ENCODE data around the gene MTM1. TPM values are rescaled to one million over a fixed set of nuclear protein-coding genes. Genes with fewer than 3 reads are reported as not detected.

MTM1 gene
- total and polyA plus RNA-seq, 2 experiments from 2014 or later = 3.2 to 8.7 TPM

DNA sequence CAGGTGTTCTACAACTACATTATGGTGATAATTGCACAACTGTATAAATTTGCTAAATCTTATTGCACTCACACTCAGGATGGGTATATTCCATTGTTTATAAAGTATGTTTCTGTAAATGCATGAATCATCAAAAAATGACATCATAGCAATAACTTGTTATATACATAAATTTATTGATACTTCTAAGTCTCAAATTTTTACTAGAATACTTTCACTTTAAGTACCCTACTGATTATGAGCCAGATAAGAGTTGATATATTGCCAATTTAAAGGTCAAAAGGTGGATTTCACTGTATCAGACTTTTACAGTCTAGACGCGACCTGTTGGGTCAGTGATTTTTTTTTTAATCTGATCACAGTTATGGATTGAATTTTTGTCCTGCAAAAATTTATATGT, 87.4 kb downstream of the MTM1 start:
- H4K20me1 ChIP-seq (replicated peaks; ENCODE audit: insufficient read depth) = no peaks in the 10 kb centered on the region
- H3K36me3 ChIP-seq (ENCODE audit: insufficient read depth) = no peaks in the 10 kb centered on the region
- H3K4me2 ChIP-seq = no peak overlapping the region
- H3K27ac Mint-ChIP-seq = no peak overlapping the region
- no peaks in the 10 kb centered on the region for H3F3A ChIP-seq (replicated peaks; ENCODE audit: low read depth)
- peaks cover 17% of the 10 kb centered on the region; the same call in 2 of the 3 replicates for H3K36me3 Mint-ChIP-seq (ENCODE audit: low read depth)
- no peaks in the 10 kb centered on the region for H3K79me2 ChIP-seq (replicated peaks; ENCODE audit: insufficient read depth)
- H2AFZ ChIP-seq = no peak overlapping the region
- no peak overlapping the region for H3K4me3 ChIP-seq
- no peak overlapping the region for H3K27ac ChIP-seq (ENCODE audit: low read depth)
- H3K4me3 Mint-ChIP-seq = no peak overlapping the region
- H3K27me3 ChIP-seq (ENCODE audit: insufficient read depth) = no peaks in the 10 kb centered on the region
- DNase-seq (ENCODE audit: low spot score) = no peak
- H3K4me1 ChIP-seq (ENCODE audit: insufficient read depth) = no peaks in the 10 kb centered on the region
- no peaks in the 10 kb centered on the region for H3K9me2 ChIP-seq (ENCODE audit: insufficient read depth)
- no peak for TF ChIP-seq CREB1 (CRISPR knock-in tag; IDR thresholded peaks at IDR 0.05; ENCODE audit: low read depth)
- TF ChIP-seq STAT1 (IDR thresholded peaks at IDR 0.05; ENCODE audit: unreplicated experiment) = no peak
- no peak for TF ChIP-seq ZNF331 (CRISPR knock-in tag; IDR thresholded peaks at IDR 0.05; ENCODE audit: low read depth)
- no peak for TF ChIP-seq ZNF114 (CRISPR knock-in tag; IDR thresholded peaks at IDR 0.05)
- no peak for TF ChIP-seq REST (IDR thresholded peaks at IDR 0.05; ENCODE audit: unreplicated experiment)
- H3K27me3 Mint-ChIP-seq (ENCODE audit: insufficient read depth, low read depth, poor library complexity) = no peaks in the 10 kb centered on the region
- no peak for ATAC-seq
- no peaks in the 10 kb centered on the region for H3K9me3 Mint-ChIP-seq
- no peaks in the 10 kb centered on the region for H3K4me1 Mint-ChIP-seq

GRCh38 chrX:150663073-150663472, 94.7 kb downstream of the MTM1 start:
- no peak overlapping the region for H3K4me2 ChIP-seq
- TF ChIP-seq POLR2AphosphoS5 (IDR thresholded peaks at IDR 0.05; ENCODE audit: low read depth) = no peak
- no peak for TF ChIP-seq CREB1 (CRISPR knock-in tag; IDR thresholded peaks at IDR 0.05; ENCODE audit: low read depth)
- no peak for TF ChIP-seq EZH2 (IDR thresholded peaks at IDR 0.05; ENCODE audit: low read depth, unreplicated experiment)
- no peak for TF ChIP-seq REST (IDR thresholded peaks at IDR 0.05; ENCODE audit: unreplicated experiment)
- no peak for TF ChIP-seq CTCF (conservative IDR thresholded peaks at IDR 0.05; ENCODE audit: low read depth in 2 of 2)
- TF ChIP-seq NANOG (IDR thresholded peaks at IDR 0.05; ENCODE audit: borderline replicate concordance) = no peak
- no peak for TF ChIP-seq JUNB (IDR thresholded peaks at IDR 0.05; ENCODE audit: unreplicated experiment)
- TF ChIP-seq ZNF331 (CRISPR knock-in tag; IDR thresholded peaks at IDR 0.05; ENCODE audit: low read depth) = no peak
- no peak for TF ChIP-seq ZNF114 (CRISPR knock-in tag; IDR thresholded peaks at IDR 0.05)
- no peak for TF ChIP-seq EZH2phosphoT487 (IDR thresholded peaks at IDR 0.05; ENCODE audit: unreplicated experiment)

More at GRCh38 chrX:150663073-150663472, 94.7 kb downstream of the MTM1 start:
- no peak for ATAC-seq
- Histone ChIP-seq H3K9me2 (ENCODE audit: insufficient read depth) (no peaks in the 10 kb centered on the region), H3K79me2 (replicated peaks; ENCODE audit: insufficient read depth) (no peaks in the 10 kb centered on the region), H3K27me3 (ENCODE audit: insufficient read depth) (no peaks in the 10 kb centered on the region), H3F3A (replicated peaks; ENCODE audit: low read depth) (no peaks in the 10 kb centered on the region), H4K20me1 (replicated peaks; ENCODE audit: insufficient read depth) (no peaks in the 10 kb centered on the region), H3K4me3 (no peak overlapping the region), H2AFZ (no peak overlapping the region), H3K27ac (ENCODE audit: low read depth) (no peak overlapping the region), H3K4me1 (ENCODE audit: insufficient read depth) (no peaks in the 10 kb centered on the region), H3K36me3 (ENCODE audit: insufficient read depth) (no peaks in the 10 kb centered on the region)
- Mint-ChIP-seq H3K9me3 (no peaks in the 10 kb centered on the region), H3K36me3 (ENCODE audit: low read depth) (peaks cover 20% of the 10 kb centered on the region; the same call in 2 of the 3 replicates), H3K4me1 (no peaks in the 10 kb centered on the region; the same call in 2 of the 3 replicates), H3K4me3 (no peak overlapping the region), H3K27ac (no peak overlapping the region), H3K27me3 (ENCODE audit: insufficient read depth, low read depth, poor library complexity) (peaks cover 2% of the 10 kb centered on the region)
- no peak for DNase-seq (ENCODE audit: low spot score)
